ENCODE data around the gene KCNH1.

Gene KCNH1

DNA sequence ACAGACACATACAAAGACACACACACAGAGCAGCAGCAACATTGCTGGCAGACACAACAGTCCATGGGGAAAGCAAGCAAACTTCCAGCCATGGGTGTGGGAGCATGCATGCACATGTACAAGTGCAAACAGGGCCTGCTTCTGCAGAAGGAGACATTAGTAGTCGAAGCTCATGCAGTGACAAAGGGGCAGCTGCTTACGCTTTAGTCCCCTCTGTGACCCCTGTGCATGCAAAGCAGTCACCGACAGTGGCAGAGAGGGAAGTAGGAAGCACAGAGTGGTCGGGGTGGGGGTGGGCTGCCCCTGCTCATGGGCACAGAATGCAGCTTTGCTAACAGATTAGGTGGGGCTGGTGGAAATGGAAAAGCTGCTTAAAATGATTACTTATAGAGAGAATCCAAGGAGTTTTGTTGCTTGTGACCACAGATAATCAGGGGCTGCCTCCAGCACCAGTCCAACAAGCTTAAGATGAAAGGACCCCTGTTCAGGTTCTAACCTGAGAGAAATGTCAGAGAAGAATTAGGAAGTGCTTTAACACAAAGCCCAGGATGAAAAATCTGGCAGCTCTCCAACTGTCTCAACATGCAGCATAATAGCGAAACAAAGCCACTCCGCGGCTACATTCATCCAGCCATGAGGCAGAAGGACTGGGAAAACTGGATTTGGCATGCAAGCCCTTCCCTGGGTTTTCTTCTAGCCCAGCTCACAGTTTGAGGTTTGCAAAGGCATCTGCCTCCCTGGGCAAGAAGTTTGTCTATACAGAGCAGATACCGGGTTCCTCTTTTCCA lies 378.9 kb downstream of the KCNH1 start:
- no peak for TF ChIP-seq ZNF274 (IDR thresholded peaks at IDR 0.05; ENCODE audit: low read depth, low read length)
- H3K4me3 ChIP-seq (ENCODE audit: low read length): no peak overlapping the region

DNA sequence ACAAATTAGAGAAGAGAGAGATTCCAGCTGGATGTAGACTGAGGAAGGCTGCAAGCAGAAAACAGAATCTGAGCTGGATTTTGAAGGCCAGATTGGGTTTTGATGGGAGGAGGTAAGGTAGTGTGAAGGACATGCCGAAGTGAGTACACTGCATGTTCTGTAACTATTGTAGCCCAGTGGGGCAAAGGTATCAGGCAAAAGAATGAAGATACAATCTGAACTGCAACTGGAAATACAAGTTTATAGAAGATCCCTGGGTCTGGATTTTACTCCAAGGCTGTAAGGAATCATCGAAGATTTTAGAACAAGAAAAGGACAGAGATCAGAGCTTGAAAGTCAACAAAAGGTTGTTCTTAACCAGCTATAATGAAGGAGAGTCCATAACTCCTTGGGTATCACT lies 382.0 kb downstream of the KCNH1 start:
- no peak overlapping the region for H3K4me3 ChIP-seq (ENCODE audit: low read length)
- TF ChIP-seq ZNF274 (IDR thresholded peaks at IDR 0.05; ENCODE audit: low read depth, low read length): no peak

DNA sequence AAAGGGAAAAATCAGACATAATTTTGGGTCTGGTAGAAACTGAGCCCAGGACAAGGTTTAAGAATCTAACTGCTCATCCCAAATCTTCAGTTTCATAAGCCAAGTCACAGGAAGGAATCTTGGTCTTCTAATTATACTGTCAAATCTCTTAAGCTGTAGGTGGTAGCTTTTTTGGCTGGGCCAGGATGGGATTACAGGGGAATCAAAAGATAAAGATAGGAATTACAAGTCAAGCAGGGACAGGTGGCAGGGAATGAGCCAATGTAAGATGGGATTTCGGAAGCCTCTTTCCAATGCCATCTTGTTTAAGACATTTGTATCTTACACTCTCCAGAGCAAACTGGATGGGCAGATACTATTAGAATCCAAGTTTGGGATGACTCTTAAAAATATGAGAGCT lies 383.5 kb downstream of the KCNH1 start:
- no peak overlapping the region for H3K4me3 ChIP-seq (ENCODE audit: low read length)
- TF ChIP-seq ZNF274 (IDR thresholded peaks at IDR 0.05; ENCODE audit: low read depth, low read length): no peak

DNA sequence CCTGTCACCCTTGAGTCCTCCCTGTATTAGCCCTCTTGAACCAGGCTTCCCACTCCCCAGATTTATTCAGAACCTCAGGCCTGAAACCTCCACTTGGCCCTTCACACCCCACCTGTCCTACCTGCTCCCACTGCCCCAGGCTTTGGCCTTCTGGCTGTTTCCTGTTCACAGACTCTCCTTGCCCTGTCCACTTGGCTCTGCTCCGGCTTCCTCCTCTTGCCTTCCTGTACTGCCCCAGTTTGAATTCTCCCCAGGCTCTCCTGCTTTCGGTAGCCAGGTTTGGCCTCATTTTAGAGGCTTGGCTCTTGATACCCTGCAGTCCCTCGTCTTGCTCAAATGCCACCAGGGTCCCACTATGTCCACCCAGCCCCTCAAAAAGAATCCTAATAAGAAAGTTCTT lies 385.2 kb downstream of the KCNH1 start:
- no peak overlapping the region for H3K4me3 ChIP-seq (ENCODE audit: low read length)
- TF ChIP-seq ZNF274 (IDR thresholded peaks at IDR 0.05; ENCODE audit: low read depth, low read length): no peak

DNA sequence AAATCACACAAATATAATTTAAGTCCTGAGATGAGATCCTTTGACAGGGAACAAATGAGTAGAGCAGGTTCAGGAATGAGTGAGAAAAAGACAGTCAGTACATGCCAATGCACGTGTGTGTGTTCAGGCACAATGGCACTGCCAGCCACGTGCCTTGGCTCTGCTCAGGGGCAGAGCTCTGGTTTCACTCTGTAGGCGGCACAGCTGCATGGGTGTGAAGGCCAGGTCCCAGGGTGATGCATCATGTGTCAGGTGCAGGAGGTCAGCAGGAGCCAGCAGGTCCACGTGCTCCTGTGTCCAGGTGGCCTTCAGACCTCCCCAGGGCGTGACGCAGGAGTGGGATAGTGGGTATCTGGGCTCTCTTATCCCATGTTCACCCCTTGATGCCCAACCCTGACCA lies 386.1 kb downstream of the KCNH1 start:
- no peak for TF ChIP-seq ZNF274 (IDR thresholded peaks at IDR 0.05; ENCODE audit: low read depth, low read length)
- H3K4me3 ChIP-seq (ENCODE audit: low read length): no peak overlapping the region

DNA sequence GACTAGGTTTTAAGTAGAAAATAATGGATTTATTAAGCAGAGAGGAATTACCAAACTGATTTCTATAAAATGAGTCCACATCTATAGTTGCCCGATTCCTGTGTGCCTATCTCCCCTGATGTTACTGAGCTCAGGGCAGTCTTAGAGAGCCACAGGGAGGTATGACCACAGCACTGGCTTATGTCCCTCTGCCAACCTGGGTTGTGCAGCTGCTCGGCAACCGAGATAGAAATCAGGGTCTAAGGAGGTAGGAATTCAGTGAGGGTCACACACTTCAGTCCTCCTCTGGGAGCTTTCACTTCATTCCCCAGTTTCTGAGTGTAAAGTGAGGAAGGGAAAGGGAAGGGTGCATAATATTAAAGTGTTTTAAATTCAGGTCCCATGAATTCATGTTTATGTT lies 386.8 kb downstream of the KCNH1 start:
- no peak overlapping the region for H3K4me3 ChIP-seq (ENCODE audit: low read length)
- TF ChIP-seq ZNF274 (IDR thresholded peaks at IDR 0.05; ENCODE audit: low read depth, low read length): no peak

DNA sequence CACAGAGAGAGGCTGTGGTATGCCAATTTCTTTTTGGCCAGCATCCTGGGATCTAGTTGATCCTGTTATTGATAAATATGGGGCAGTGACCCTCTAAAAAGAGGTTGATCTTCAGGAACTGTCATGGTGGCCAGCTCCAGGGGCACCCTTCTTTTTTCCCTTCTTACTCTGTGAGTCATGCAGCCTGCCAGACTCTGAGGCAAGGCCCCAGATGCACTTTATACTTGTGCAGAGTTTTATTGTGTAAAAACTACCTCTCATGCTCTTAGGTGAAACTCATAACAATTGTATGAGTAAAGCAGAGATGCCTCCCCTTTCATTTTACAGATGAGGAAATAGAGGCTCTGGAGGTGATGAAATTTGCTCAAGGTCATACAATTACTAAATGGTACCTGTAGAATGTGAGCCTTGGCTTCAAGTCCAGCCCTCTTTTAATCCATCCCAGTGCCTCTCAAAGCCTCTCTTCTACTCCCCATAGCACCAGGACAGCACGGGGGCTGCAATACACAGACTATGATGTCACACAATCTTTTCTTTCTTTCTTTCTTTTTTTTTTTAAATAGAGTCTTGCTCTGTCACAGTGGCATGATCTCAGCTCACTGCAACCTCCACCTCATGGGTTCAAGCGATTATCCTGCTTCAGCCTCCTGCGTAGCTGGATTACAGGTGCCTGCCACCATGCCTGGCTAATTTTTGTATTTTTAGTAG lies 387.8 kb downstream of the KCNH1 start:
- no peak for TF ChIP-seq ZNF274 (IDR thresholded peaks at IDR 0.05; ENCODE audit: low read depth, low read length)
- H3K4me3 ChIP-seq (ENCODE audit: low read length): no peak overlapping the region

DNA sequence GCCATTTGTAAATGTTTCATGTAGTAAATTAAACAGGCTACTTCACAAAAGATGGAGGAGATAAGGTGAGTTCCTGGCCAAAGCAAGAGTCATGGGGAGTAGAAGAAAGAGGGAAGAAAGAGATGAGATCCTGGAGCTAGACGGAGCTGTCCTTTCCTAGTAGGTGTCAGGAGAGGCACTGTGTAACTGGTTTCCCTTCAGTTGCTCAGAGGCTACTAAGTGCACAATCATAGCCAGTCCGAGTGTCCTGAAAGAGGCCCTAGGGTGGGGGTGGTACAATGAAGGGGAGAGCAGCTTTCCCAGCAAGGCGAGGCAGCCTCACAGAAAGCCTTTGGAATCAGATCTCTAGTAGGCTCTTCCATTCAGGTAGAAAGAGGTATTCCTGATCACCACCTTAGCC lies 390.9 kb downstream of the KCNH1 start:
- no peak overlapping the region for H3K4me3 ChIP-seq (ENCODE audit: low read length)
- no peak for TF ChIP-seq ZNF274 (IDR thresholded peaks at IDR 0.05; ENCODE audit: low read depth, low read length)

DNA sequence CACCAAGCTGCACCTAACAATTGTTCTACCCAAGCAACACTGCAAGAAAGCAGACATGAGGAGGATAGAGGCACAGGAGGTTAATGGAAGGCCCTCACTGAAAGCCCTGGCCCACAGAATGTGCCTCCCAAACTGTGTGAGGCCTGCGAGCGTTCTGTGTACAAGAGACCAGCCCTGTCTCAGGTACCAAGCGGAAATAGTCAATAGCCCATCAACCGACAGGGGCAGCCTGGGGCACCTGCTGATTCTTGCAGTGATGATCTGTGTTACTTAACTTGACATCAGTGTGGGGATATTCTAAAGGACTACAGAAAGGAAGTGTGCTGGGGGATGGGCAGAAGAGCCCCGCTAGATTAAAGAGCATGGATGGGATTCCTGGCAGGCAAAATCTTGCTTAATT lies 392.4 kb downstream of the KCNH1 start:
- H3K4me3 ChIP-seq (ENCODE audit: low read length): no peak overlapping the region
- no peak for TF ChIP-seq ZNF274 (IDR thresholded peaks at IDR 0.05; ENCODE audit: low read depth, low read length)

DNA sequence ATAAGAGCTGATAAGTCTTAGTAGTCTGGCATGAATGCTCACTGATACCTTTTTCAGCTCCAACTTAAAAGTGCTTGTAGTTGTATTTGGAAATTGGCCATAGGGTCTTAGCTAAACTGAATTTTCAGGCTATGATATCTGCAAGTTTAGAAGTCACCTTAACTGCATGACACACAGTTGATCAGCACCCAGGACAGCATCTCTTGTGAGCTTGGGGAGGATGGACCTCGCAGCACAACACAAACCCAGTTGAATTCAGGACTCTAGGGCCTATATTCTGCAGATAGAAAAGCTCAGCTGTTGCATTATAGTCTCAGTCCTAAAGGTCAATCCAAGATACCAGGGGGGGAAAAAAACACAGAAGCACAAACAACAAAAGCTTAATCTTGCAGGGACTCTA lies 394.3 kb downstream of the KCNH1 start:
- no peak for TF ChIP-seq ZNF274 (IDR thresholded peaks at IDR 0.05; ENCODE audit: low read depth, low read length)
- H3K4me3 ChIP-seq (ENCODE audit: low read length): no peak overlapping the region

DNA sequence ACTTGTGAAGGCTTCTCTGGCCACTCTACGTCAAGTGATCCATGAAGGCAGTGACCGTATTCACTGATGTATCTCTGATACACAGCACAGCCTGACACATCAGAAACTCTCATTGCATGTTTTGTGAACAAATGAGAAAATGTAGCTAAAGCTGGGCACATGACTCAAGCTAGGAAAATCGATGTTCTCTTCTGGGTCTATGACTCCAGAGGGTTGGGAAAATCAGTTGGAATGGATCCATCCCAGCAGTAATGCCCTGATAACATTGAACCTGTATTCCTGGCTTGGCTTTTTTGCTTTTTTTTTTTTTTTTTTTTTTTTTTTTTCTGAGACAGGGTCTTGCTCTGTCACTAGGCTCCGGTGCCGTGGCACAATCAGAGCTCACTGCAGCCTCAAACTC lies 395.7 kb downstream of the KCNH1 start:
- no peak overlapping the region for H3K4me3 ChIP-seq (ENCODE audit: low read length)

DNA sequence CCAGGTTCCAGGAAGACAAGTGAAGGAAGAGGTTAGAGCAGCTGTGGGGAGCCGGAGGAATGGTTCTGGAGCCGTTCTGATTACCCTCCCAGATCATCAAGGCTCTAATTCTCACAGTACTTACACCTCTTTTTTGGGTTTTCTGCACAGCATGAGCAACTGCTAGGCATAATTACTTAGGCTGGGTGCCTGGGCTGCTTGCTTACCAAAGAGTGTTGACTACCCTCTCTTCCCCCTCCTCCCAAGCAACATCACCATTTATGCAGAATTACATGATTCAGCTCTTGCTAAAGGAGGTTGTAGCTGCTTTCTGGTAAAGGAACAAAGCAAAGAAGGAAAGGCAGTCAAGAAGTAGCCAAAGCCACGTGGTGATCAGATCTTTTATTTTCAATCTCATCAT lies 397.2 kb downstream of the KCNH1 start:
- H3K4me3 ChIP-seq (ENCODE audit: low read length): no peak overlapping the region
- no peak for TF ChIP-seq ZNF274 (IDR thresholded peaks at IDR 0.05; ENCODE audit: low read depth, low read length)

More for the DNA sequence above, 395.7 kb downstream of the KCNH1 start:
- no peak for TF ChIP-seq ZNF274 (IDR thresholded peaks at IDR 0.05; ENCODE audit: low read depth, low read length)

DNA sequence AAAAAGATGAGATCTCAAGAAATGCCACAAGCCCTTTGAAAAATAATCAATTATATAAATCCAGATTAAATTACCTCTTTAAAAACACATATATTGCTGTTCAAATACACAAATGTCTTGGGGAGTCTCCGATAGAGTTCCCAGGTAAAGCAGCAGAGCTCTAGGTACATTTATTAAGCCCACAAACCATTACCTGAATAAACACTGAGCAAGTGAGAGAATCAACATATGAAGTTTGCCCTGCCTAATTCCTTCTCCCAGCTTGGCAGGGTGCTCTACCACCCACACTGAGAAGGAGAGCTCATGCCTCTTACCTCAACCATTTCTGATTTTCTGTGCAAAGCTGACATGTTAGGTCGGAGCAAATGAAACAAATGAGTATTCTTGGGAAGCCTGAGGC lies 402.4 kb downstream of the KCNH1 start:
- no peak for TF ChIP-seq ZNF274 (IDR thresholded peaks at IDR 0.05; ENCODE audit: low read depth, low read length)
- no peak overlapping the region for H3K4me3 ChIP-seq (ENCODE audit: low read length)

DNA sequence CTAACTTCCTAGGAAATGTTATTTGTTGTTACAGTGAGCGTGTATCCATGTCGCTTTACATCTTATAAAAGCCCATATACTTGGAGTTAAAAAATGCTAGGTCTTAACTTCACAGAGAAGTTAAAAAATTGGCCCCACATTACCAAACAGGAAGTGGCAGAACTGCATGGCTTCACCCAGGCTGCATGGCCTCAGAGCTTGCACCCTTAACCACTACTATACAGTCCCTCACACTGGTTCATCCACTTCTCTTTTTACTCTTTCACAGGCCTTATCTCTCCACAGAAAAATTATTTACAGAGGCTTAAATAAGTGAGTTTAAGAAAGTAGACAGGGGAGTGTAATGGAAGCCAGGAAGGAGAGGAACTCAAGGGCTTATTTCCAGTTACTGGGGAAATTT lies 402.8 kb downstream of the KCNH1 start:
- no peak for TF ChIP-seq ZNF274 (IDR thresholded peaks at IDR 0.05; ENCODE audit: low read depth, low read length)
- no peak overlapping the region for H3K4me3 ChIP-seq (ENCODE audit: low read length)

DNA sequence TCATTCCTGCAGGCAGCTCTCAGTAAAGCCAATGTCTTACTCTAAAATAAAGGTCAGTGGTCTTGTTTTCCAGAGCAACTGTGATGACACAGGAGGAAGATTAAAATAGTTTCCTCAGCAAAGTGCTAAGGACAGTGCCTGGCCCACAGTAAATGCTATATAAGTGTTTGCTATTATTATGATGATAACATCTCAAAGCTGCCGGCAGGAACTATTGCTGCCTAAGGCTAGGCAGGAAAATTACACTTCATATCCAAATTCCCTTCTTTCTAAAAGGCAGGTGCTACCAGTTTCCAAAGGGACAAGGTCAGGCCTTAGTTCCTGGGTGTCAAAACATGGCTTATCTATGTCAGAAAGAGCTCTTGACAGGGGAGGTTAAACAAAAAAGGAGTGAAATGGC lies 403.9 kb downstream of the KCNH1 start:
- TF ChIP-seq ZNF274 (IDR thresholded peaks at IDR 0.05; ENCODE audit: low read depth, low read length): no peak
- no peak overlapping the region for H3K4me3 ChIP-seq (ENCODE audit: low read length)
